COR-L47 (cell line): ENCODE measurements around the gene ERGIC3.
"Not testable (repeated sequence)": the region's sequence is repeated elsewhere in the genome, so short reads cannot be mapped to it uniquely, and the experiment has no call there.

Source experiments
- DNase-seq: peaks from one replicate; lab custom pipeline; 2025; lab: John Stamatoyannopoulos, UW

Gene ERGIC3

GRCh38 chr20:35518955-35519354 is 22.9 kb upstream of the ERGIC3 start:
- DNase-seq = no peak

GRCh38 chr20:35523298-35523888 is 18.5 kb upstream of the ERGIC3 start:
- DNase-seq = no peak

GRCh38 chr20:35525639-35526038 is 16.2 kb upstream of the ERGIC3 start:
- no peak for DNase-seq

GRCh38 chr20:35527122-35527769 is 14.6 kb upstream of the ERGIC3 start:
- no peak for DNase-seq

- DNase-seq = no peak
Observed at GRCh38 chr20:35529552-35529951, 12.3 kb upstream of the ERGIC3 start, which contains the start of gene C20orf173. Gene C20orf173, minus strand, starts transcription at chr20:35529652. Its CDS starts 279 bp downstream, at chr20:35529373.

GRCh38 chr20:35539756-35540212 is 2.1 kb upstream of the ERGIC3 start:
- peak; percentile 84 for DNase-seq

- no peak for DNase-seq
Observed at GRCh38 chr20:35541118-35541782, 628 bp upstream of the ERGIC3 start.

- DNase-seq = no peak
Observed at GRCh38 chr20:35542990-35543389, 1.1 kb downstream of the ERGIC3 start.

- no peak for DNase-seq
Observed at GRCh38 chr20:35544436-35544835, 2.6 kb downstream of the ERGIC3 start.

GRCh38 chr20:35544941-35545340 is 3.1 kb downstream of the ERGIC3 start:
- DNase-seq = not testable (repeated sequence)

- DNase-seq = no peak
Observed at GRCh38 chr20:35546127-35546526, 4.2 kb downstream of the ERGIC3 start.

GRCh38 chr20:35547329-35547728 is 5.5 kb downstream of the ERGIC3 start:
- DNase-seq = no peak

- DNase-seq = no peak
Observed at GRCh38 chr20:35551503-35551902, 9.6 kb downstream of the ERGIC3 start.

- DNase-seq = no peak
Observed at GRCh38 chr20:35552914-35553313, 11.0 kb downstream of the ERGIC3 start.

- not testable (repeated sequence) for DNase-seq
Observed at GRCh38 chr20:35555461-35555860, 13.6 kb downstream of the ERGIC3 start.

GRCh38 chr20:35555951-35556645 is 14.2 kb downstream of the ERGIC3 start:
- no peak for DNase-seq

GRCh38 chr20:35556871-35557270 is 15.0 kb downstream of the ERGIC3 start:
- no peak for DNase-seq

GRCh38 chr20:35558451-35558850 is 16.6 kb downstream of the ERGIC3 start:
- no peak for DNase-seq

GRCh38 chr20:35559042-35559693 is 17.3 kb downstream of the ERGIC3 start:
- no peak for DNase-seq

GRCh38 chr20:35560105-35560511 is 18.2 kb downstream of the ERGIC3 start:
- DNase-seq = no peak

- DNase-seq = no peak
Observed at GRCh38 chr20:35560541-35560940, 18.7 kb downstream of the ERGIC3 start.

- peak; percentile 35 for DNase-seq
Observed at GRCh38 chr20:35561268-35561667, 19.4 kb downstream of the ERGIC3 start.
